HG03025 (cell line): ENCODE results near the gene DGKE.

ENCODE experiments used
- ATAC-seq: cut with Tn5 transposase; IDR thresholded peaks from one replicate; pipeline ENCODE4 v1.9.1; 2021; ENCODE audit warnings: mild to moderate bottlenecking, moderate library complexity; ENCODE audit not compliant: unreplicated experiment, low FRiP score

The DGKE gene

GRCh38 chr17:56833809-56834379, at the start of gene DGKE, which contains the start of gene C17orf67:
TSS of gene DGKE (plus strand) at chr17:56834151. CDS start at chr17:56834796, 645 bp downstream.
TSS of gene C17orf67 (minus strand) at chr17:56833920. CDS start at chr17:56815810, 18,110 bp downstream.
- ATAC-seq: peak; percentile 77

GRCh38 chr17:56785405-56785804, 48.5 kb upstream of the DGKE start:
- ATAC-seq: no peak

GRCh38 chr17:56785997-56786680, 47.8 kb upstream of the DGKE start:
- no peak for ATAC-seq

GRCh38 chr17:56786989-56787482, 46.9 kb upstream of the DGKE start:
- peak; percentile 68 for ATAC-seq

GRCh38 chr17:56792267-56792666, 41.7 kb upstream of the DGKE start:
- ATAC-seq: no peak

- ATAC-seq: no peak
Observed at GRCh38 chr17:56793531-56793930, 40.4 kb upstream of the DGKE start.

- no peak for ATAC-seq
Observed at GRCh38 chr17:56793957-56794356, 40.0 kb upstream of the DGKE start.

GRCh38 chr17:56795221-56795865, 38.6 kb upstream of the DGKE start:
- no peak for ATAC-seq

- no peak for ATAC-seq
Observed at GRCh38 chr17:56796536-56796935, 37.4 kb upstream of the DGKE start.

- no peak for ATAC-seq
Observed at GRCh38 chr17:56798916-56799315, 35.0 kb upstream of the DGKE start.

GRCh38 chr17:56801459-56802178, 32.3 kb upstream of the DGKE start:
- no peak for ATAC-seq

- ATAC-seq: no peak
Observed at GRCh38 chr17:56803071-56803470, 30.9 kb upstream of the DGKE start.

- ATAC-seq: no peak
Observed at GRCh38 chr17:56804454-56804853, 29.5 kb upstream of the DGKE start.

GRCh38 chr17:56806949-56807348, 27.0 kb upstream of the DGKE start:
- no peak for ATAC-seq

GRCh38 chr17:56807723-56808122, 26.2 kb upstream of the DGKE start:
- no peak for ATAC-seq

- no peak for ATAC-seq
Observed at GRCh38 chr17:56808503-56808902, 25.4 kb upstream of the DGKE start.

- no peak for ATAC-seq
Observed at GRCh38 chr17:56809106-56809819, 24.7 kb upstream of the DGKE start.

GRCh38 chr17:56809820-56810179, 24.2 kb upstream of the DGKE start:
- ATAC-seq: no peak

GRCh38 chr17:56810343-56810742, 23.6 kb upstream of the DGKE start:
- no peak for ATAC-seq
